NCI-H2227 (cell line): ENCODE measurements around the gene NAA25.
"Not testable (repeated sequence)": the region's sequence is repeated elsewhere in the genome, so short reads cannot be mapped to it uniquely, and the experiment has no call there.

Experiments used
- DNase-seq: peaks from one replicate; lab custom pipeline; 2025; ENCODE audit not compliant: unreplicated experiment; lab: John Stamatoyannopoulos, UW

NAA25 gene

GRCh38 chr12:112010415-112011344 is 97.9 kb downstream of the NAA25 start:
- DNase-seq = no peak

- DNase-seq = not testable (repeated sequence)
Observed at GRCh38 chr12:112009596-112009995, 99.0 kb downstream of the NAA25 start.

GRCh38 chr12:112008918-112009317 is 99.7 kb downstream of the NAA25 start:
- no peak for DNase-seq

GRCh38 chr12:112007945-112008344 is 100.6 kb downstream of the NAA25 start:
- no peak for DNase-seq

GRCh38 chr12:112005419-112006395 is 102.9 kb downstream of the NAA25 start:
- no peak for DNase-seq

- DNase-seq = no peak
Observed at GRCh38 chr12:112004041-112004440, 104.5 kb downstream of the NAA25 start.

GRCh38 chr12:112001576-112001975 is 107.0 kb downstream of the NAA25 start:
- no peak for DNase-seq

GRCh38 chr12:112000820-112001219 is 107.8 kb downstream of the NAA25 start:
- no peak for DNase-seq

- not testable (repeated sequence) for DNase-seq
Observed at GRCh38 chr12:111999129-111999528, 109.5 kb downstream of the NAA25 start.

GRCh38 chr12:111998015-111998414 is 110.6 kb downstream of the NAA25 start:
- no peak for DNase-seq

GRCh38 chr12:111997300-111997699 is 111.3 kb downstream of the NAA25 start:
- no peak for DNase-seq

- no peak for DNase-seq
Observed at GRCh38 chr12:111995782-111996480, 112.7 kb downstream of the NAA25 start.

GRCh38 chr12:111994211-111995111 is 114.1 kb downstream of the NAA25 start:
- DNase-seq = not testable (repeated sequence)

GRCh38 chr12:111993292-111994150 is 115.1 kb downstream of the NAA25 start:
- no peak for DNase-seq

- no peak for DNase-seq
Observed at GRCh38 chr12:111992464-111992863, 116.1 kb downstream of the NAA25 start.

GRCh38 chr12:111991946-111992345 is 116.6 kb downstream of the NAA25 start:
- DNase-seq = no peak

- DNase-seq = no peak
Observed at GRCh38 chr12:111991535-111991934, 117.0 kb downstream of the NAA25 start.

- DNase-seq = no peak
Observed at GRCh38 chr12:111984820-111985219, 123.8 kb downstream of the NAA25 start.

- DNase-seq = no peak
Observed at GRCh38 chr12:111981987-111982386, 126.6 kb downstream of the NAA25 start.
